ENCODE results near the gene SEZ6L2. TPM values are rescaled to one million over a fixed set of nuclear protein-coding genes. Genes with fewer than 3 reads are reported as not detected.

SEZ6L2 gene
- total RNA-seq, 1 donor from 2014 or later = 15.7 TPM

DNA sequence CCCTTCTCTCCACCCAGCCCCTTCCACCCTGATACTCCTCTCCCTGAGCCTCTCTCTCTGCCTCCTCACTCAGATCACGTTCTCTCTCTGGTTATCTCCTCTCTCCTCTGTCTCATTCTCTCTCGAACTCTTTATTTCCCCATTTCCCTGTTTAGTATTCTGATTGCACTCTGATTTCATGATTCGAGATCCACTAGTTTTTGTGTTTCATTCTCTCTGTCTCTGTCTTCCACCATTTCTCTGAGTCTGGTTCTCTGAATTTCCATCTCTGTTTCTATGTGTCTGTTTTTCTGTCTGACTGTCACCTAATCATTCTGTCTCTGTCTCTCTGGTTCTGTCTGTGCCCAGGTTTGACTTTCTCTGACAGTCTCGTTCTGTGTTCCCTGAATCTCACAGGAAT lies 2.0 kb downstream of the SEZ6L2 start:
- Histone ChIP-seq H3K4me1 (peaks cover 22% of the 10 kb centered on the region), H3K4me3 (no peak overlapping the region), H3K36me3 (no peaks in the 10 kb centered on the region), H3K9me3 (no peaks in the 10 kb centered on the region), H3K27ac (no peak overlapping the region), H3K27me3 (peaks cover 3% of the 10 kb centered on the region)
- TF ChIP-seq CTCF (IDR thresholded peaks at IDR 0.05) (no peak), POLR2A (IDR thresholded peaks at IDR 0.05) (no peak), POLR2AphosphoS5 (IDR thresholded peaks at IDR 0.05; ENCODE audit: insufficient read depth in 1 of 2, low read depth in 1 of 2) (no peak)
- intact Hi-C loops (cut with DNase I) = no loop called here
- no peak for DNase-seq (ENCODE audit: extremely low spot score in 2 of 2)

- Histone ChIP-seq H3K36me3 (no peaks in the 10 kb centered on the region), H3K4me1 (peaks cover 22% of the 10 kb centered on the region), H3K4me3 (no peak overlapping the region), H3K27me3 (peaks cover 3% of the 10 kb centered on the region), H3K27ac (no peak overlapping the region), H3K9me3 (no peaks in the 10 kb centered on the region)
- no peak for TF ChIP-seq CTCF (IDR thresholded peaks at IDR 0.05)
- no peak for TF ChIP-seq POLR2AphosphoS5 (IDR thresholded peaks at IDR 0.05; ENCODE audit: insufficient read depth in 1 of 2, low read depth in 1 of 2)
- TF ChIP-seq POLR2A (IDR thresholded peaks at IDR 0.05) = no peak
- intact Hi-C loops (cut with DNase I) = no loop called here
- DNase-seq (ENCODE audit: extremely low spot score in 2 of 2) = no peak
Observed at GRCh38 chr16:29896841-29897240, 2.5 kb downstream of the SEZ6L2 start.

DNA sequence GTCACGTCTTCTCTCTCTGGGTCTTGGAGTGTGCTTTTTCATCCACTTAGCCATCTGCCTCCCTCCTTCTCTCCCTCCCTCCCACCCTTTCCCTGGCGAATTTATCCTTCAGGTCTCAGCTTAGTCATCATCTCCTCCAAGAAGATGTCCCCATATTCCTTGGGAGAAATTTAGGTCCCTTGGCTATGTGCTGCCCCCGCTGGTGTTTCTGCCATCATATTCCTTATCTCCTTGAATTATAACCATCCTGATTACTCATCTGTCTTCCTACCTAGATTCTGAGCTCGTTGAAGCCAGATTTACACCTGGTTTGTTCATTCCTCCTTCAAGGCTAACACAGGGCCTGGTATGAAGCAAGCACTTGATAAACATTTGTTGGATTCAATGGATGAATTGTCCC lies 5.0 kb downstream of the SEZ6L2 start:
- DNase-seq (ENCODE audit: extremely low spot score in 2 of 2) = no peak
- Histone ChIP-seq H3K9me3 (no peaks in the 10 kb centered on the region), H3K36me3 (no peaks in the 10 kb centered on the region), H3K27me3 (peaks cover 3% of the 10 kb centered on the region), H3K4me3 (no peak overlapping the region), H3K27ac (no peak overlapping the region), H3K4me1 (peaks cover 4% of the 10 kb centered on the region)
- TF ChIP-seq POLR2AphosphoS5 (IDR thresholded peaks at IDR 0.05; ENCODE audit: insufficient read depth in 1 of 2, low read depth in 1 of 2) (no peak), CTCF (IDR thresholded peaks at IDR 0.05) (no peak), POLR2A (IDR thresholded peaks at IDR 0.05) (no peak)
- intact Hi-C loops (cut with DNase I) = no loop called here

- DNase-seq (ENCODE audit: extremely low spot score in 2 of 2) = no peak
- no peaks in the 10 kb centered on the region for H3K36me3 ChIP-seq
- no peaks in the 10 kb centered on the region for H3K4me1 ChIP-seq
- peaks cover 3% of the 10 kb centered on the region for H3K27me3 ChIP-seq
- H3K9me3 ChIP-seq = no peaks in the 10 kb centered on the region
- no peak overlapping the region for H3K4me3 ChIP-seq
- TF ChIP-seq POLR2AphosphoS5 (IDR thresholded peaks at IDR 0.05; ENCODE audit: insufficient read depth in 1 of 2, low read depth in 1 of 2) (no peak), POLR2A (IDR thresholded peaks at IDR 0.05) (no peak), CTCF (IDR thresholded peaks at IDR 0.05) (no peak)
- intact Hi-C loops (cut with DNase I) = no loop called here
- H3K27ac ChIP-seq = no peak overlapping the region
Observed at GRCh38 chr16:29893553-29893952, 5.8 kb downstream of the SEZ6L2 start.

- intact Hi-C loops (cut with DNase I) = no loop called here
- Histone ChIP-seq H3K27ac (no peak overlapping the region), H3K4me3 (no peak overlapping the region)
Observed at GRCh38 chr16:29892458-29892813, 6.9 kb downstream of the SEZ6L2 start.

More at GRCh38 chr16:29892458-29892813, 6.9 kb downstream of the SEZ6L2 start:
- no peak for DNase-seq (ENCODE audit: extremely low spot score in 2 of 2)
- Histone ChIP-seq H3K9me3 (no peaks in the 10 kb centered on the region), H3K4me1 (no peaks in the 10 kb centered on the region), H3K27me3 (no peaks in the 10 kb centered on the region), H3K36me3 (no peaks in the 10 kb centered on the region)
- no peak for TF ChIP-seq CTCF (IDR thresholded peaks at IDR 0.05)
- no peak for TF ChIP-seq POLR2A (IDR thresholded peaks at IDR 0.05)
- TF ChIP-seq POLR2AphosphoS5 (IDR thresholded peaks at IDR 0.05; ENCODE audit: insufficient read depth in 1 of 2, low read depth in 1 of 2) = no peak

Measured in vagina (tissue), 2 donors.